Measurements from ENCODE around the gene COQ4. TPM values are rescaled to one million over a fixed set of nuclear protein-coding genes. Genes with fewer than 3 reads are reported as not detected.

Gene COQ4
- total RNA-seq, 1 experiment from 2014 or later: 58.9 TPM

- POLR2A ChIA-PET: interaction anchor here (0.6 to 3.5 kb wide), 2 partner anchors 12 to 447 kb away, joined by 4 to 23 read pairs; partner anchors contain the start of genes SPOUT1 and URM1
- no peak for TF ChIP-seq CTCF (IDR thresholded peaks at IDR 0.05; ENCODE audit: unreplicated experiment)
- Mint-ChIP-seq H3K27me3 (ENCODE audit: insufficient read depth, unreplicated experiment) (no peaks in the 10 kb centered on the region), H3K4me1 (ENCODE audit: insufficient read depth, unreplicated experiment) (no peaks in the 10 kb centered on the region), H3K4me3 (ENCODE audit: unreplicated experiment) (no peak overlapping the region), H3K36me3 (ENCODE audit: insufficient read depth, unreplicated experiment) (peaks cover 42% of the 10 kb centered on the region), H3K9me3 (ENCODE audit: unreplicated experiment) (no peaks in the 10 kb centered on the region), H3K27ac (ENCODE audit: low read depth, unreplicated experiment) (no peak overlapping the region)
- intact Hi-C loops (cut with micrococcal nuclease): no loop called here
- no TSS peak for BruUV-seq (replicated peaks)
- no peak for DNase-seq (ENCODE audit: unreplicated experiment)
- CTCF ChIA-PET: interaction anchor here (0.6 to 1.4 kb wide), 3 partner anchors 36 to 254 kb away, joined by 3 to 6 read pairs (median 3); no protein-coding TSS in a partner anchor
Measured at GRCh38 chr9:128383007-128383753, 60.5 kb downstream of the COQ4 start.

Other genes with a start within 250 kb of the COQ4 start
- gene PTGES2, start 195.1 kb upstream of the COQ4 start, total RNA-seq (2022): 114 and 130 TPM in 2 replicates
- gene LCN2, start 173.4 kb upstream of the COQ4 start, total RNA-seq (2022): 7.7 and 41.6 TPM in 2 replicates
- 68.6 and 70.4 TPM in 2 replicates for gene BBLN, start 162.6 kb upstream of the COQ4 start, total RNA-seq (2022)
- gene CIZ1, start 131.3 kb upstream of the COQ4 start, total RNA-seq (2022): 133 and 151 TPM in 2 replicates
- 0.98 and 2.0 TPM in 2 replicates for gene DNM1, start 119.5 kb upstream of the COQ4 start, total RNA-seq (2022)
- 124 and 147 TPM in 2 replicates for gene GOLGA2, start 46.8 kb upstream of the COQ4 start, total RNA-seq (2022)
- 27.7 and 39.0 TPM in 2 replicates for gene SWI5, start 46.6 kb upstream of the COQ4 start, total RNA-seq (2022)
- 36.1 and 37.6 TPM in 2 replicates for gene TRUB2, start 392 bp upstream of the COQ4 start, total RNA-seq (2022)
- gene SLC27A4, start 17.7 kb downstream of the COQ4 start, total RNA-seq (2022): 17.0 and 18.8 TPM in 2 replicates
- 56.8 and 57.7 TPM in 2 replicates for gene URM1, start 48.5 kb downstream of the COQ4 start, total RNA-seq (2022)
- 2.3 and 4.1 TPM in 2 replicates for gene CERCAM, start 98.0 kb downstream of the COQ4 start, total RNA-seq (2022)
- 34.4 and 37.3 TPM in 2 replicates for gene ODF2, start 133.2 kb downstream of the COQ4 start, total RNA-seq (2022)
- gene GLE1, start 181.9 kb downstream of the COQ4 start, total RNA-seq (2022): 34.1 TPM in 2 replicates
- gene SPTAN1, start 229.7 kb downstream of the COQ4 start, total RNA-seq (2022): 254 and 280 TPM in 2 replicates